ENCODE data around the gene COL2A1.

COL2A1 gene

GRCh38 chr12:47988073-47989022 lies 15.9 kb downstream of the COL2A1 start:
- no peak for DNase-seq

DNA sequence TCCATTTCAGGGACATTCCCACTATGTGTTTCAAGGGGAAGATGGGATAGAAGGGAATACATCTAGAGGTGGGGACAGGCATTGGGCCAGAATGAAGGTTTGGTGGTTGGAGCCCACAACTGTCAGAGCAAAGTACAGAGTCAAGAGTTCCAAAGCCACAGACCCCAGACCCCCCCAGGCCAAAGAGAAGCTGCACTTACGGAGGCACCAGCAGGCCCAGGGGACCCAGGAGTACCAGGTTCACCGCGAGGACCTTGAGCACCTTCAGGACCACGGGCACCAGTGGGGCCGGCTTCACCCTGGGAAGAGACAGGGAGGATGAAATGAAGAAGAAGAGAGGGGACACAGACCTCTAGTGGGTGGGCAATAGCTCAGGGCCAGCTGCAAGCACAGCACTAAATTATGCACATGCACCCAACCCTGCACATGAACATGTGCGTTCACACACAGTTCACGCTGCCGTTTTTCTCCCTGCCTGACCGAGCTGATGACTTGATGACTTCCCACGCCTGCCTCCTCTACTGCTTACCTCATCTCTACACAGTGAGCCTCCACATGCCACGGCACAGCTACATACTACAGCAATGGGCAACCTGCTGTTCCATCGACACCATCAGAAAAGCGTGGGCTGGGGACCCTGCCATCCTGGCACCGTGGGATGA lies 16.7 kb downstream of the COL2A1 start:
- DNase-seq, result no peak

DNA sequence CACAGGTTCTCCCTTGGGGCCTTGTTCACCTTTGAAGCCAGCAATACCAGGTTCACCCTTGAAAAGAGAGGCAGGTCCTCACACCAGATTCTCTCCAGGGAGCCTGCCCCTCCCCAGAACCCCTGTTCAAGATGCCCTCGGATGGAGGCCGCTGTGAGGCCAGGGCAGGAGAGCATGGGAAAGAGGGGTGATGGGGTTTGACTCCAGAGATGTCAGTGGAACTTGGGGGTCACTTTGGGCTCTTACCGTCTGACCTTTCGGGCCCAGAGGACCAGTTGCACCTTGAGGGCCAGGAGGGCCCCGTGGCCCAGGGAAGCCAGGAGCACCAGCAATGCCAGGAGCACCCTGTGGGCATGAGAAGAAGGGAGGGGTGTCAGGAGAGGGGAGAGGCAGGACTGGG lies 17.4 kb downstream of the COL2A1 start:
- no peak for DNase-seq

DNA sequence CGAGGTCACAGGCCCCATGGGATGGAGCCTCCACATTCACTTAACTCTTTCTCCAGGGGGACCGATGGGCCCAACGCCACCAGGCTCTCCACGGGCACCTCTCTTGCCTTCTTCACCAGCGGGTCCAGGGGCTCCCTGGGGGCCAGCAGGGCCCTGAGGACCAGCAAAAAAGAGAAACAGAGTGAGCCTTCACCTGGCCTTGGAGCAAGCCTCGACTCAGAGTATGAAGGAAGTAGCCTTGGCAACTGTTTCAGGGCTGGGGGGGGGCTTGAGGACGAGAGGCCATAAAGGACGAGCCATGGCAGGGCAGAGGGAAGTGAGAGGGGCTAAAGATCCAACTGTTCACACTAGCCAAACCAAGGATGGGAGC lies 18.0 kb downstream of the COL2A1 start:
- no peak for DNase-seq

DNA sequence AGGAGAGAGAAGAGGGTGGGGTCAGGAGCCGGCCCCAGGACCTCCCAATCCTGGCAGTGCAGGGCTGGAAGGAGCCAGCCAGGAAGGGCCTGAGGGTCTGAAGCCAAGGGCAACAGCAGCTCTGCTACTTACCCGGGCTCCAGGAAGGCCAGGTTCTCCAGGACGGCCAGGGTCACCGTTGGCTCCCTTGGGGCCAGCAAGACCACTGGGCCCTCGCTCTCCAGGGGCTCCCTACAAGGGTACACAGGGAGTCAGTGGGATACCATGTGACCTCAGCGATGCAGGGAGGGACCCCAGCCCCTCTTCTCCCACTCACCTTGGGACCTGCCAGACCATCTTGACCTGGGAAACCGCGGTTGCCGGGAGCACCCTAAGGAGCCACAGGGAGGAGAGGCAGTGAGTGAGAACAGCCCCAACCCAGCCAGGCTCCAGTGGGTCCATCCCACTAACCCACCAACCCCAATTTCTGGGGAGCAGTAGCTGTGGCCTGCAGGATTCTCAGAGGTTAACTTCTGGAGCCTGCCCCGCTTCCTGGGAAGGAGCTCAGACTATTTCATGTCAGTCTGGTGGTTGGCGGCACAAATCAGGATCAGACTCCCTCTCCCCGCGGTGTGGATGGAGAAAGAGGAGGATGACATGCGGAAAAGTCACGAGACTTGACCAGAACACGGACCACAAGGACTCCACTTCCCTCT lies 18.5 kb downstream of the COL2A1 start:
- no peak for DNase-seq

DNA sequence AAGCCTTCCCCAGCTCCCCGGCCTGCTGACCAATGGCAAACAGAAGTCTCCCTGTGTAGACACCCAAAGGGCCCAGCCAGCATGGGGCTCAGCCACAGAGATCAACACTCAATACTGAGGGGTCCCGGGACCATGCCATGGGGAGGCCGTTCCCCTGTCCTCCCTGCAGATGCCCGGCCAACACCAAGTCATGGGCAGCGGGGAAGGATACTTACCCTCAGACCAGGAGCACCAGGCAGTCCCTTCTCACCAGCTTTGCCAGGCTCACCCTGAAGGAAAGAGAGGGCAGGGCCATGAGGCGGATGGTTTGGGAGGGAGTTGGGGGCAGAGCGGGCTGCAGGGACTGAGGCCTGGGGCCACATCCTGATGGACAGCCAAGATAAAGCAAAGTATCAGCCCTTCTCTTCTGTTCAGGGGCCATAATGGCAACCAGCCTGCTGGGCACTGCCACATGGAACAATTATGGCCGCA lies 19.9 kb downstream of the COL2A1 start:
- DNase-seq, result no peak

GRCh38 chr12:47983541-47984115 lies 20.6 kb downstream of the COL2A1 start:
- DNase-seq, result no peak

DNA sequence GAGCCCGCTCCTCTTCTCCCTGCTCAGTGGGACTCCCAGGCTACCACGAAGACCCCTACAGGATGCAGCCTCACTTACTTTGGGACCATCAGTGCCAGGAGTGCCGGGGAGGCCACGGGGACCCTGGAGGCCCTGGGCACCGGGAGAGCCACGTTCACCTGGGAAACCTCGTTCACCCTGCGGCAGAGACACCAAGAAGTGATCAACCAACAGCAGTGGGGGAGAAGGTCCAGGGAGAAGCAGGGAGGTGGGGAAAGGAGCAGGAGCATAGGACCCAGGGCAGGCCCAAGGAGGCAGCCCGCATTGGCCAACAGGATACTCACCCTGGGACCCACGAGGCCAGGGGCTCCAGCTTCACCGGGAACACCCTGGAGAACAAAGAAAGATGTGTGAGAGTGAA lies 21.5 kb downstream of the COL2A1 start:
- no peak for DNase-seq

GRCh38 chr12:47982311-47982710 lies 22.0 kb downstream of the COL2A1 start:
- no peak for DNase-seq

- DNase-seq, result no peak
Observed at GRCh38 chr12:47981496-47982260, 22.6 kb downstream of the COL2A1 start.

DNA sequence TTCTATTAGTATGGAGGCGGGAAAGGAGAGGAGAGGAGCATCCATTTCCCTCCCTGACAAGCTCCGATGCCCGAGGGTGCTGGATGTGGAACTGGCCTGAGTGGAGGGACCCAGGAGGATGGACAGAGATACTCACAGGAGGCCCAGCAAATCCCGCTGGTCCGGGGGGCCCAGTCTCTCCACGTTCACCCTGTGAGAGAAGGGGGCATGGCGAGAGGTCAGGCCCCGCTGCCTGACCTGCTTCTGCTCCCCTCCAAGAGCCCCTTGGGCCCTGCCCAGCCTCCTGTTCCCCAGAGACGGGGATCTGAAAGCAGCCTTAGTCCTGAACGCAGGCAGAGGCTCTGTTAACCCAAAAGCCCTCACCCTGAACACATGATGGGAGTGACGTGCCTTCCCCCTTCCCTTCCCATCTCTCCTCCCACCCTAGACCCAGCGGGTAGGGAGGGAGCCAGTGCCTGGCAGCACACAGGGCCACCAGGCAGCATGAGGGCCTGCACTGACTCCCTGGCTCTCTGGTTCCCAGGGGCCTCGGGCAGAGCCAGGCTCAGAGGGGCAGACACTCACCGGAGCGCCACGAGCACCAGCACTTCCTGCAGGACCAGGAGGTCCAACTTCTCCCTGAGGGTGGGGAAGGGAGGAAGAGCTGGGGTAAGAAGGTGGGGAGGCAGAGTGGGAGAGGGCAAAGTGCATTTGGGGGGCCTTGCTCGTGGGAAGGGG lies 23.3 kb downstream of the COL2A1 start:
- no peak for DNase-seq

DNA sequence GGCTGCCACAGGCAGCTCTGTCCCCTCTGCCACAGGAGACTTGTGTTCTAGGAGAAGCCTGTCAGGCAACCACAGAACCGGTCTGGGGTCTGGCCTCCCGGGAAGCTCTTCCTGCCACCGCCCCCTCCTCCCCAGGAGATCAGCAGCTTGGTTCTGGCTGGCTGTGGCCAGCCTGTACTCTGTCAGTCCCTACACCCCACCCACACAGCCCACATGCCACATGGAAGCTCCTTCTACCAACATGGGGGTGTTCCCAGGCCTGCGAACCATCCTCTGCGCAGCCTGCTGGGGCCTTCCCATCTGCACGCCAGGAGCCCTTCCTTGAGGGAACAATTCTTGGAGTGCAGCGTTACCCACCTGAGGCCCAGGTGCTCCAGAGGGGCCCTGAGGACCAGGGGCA lies 24.1 kb downstream of the COL2A1 start:
- no peak for DNase-seq

GRCh38 chr12:47979686-47980085 lies 24.6 kb downstream of the COL2A1 start:
- no peak for DNase-seq

- DNase-seq, result no peak
Observed at GRCh38 chr12:47979166-47979565, 25.1 kb downstream of the COL2A1 start.

DNA sequence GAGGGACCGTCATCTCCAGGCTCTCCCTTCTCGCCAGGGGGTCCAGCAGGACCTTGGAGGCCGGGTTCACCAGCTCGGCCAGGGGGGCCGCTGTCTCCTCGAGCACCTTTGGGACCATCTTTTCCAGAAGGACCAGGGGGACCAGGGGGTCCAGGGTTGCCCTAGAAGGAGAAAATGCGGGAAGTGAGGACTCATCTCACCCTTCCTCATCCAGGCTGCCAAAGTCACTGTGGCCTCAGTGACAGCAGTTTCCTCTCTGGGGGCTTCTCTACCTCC lies 25.7 kb downstream of the COL2A1 start:
- DNase-seq, result no peak

DNA sequence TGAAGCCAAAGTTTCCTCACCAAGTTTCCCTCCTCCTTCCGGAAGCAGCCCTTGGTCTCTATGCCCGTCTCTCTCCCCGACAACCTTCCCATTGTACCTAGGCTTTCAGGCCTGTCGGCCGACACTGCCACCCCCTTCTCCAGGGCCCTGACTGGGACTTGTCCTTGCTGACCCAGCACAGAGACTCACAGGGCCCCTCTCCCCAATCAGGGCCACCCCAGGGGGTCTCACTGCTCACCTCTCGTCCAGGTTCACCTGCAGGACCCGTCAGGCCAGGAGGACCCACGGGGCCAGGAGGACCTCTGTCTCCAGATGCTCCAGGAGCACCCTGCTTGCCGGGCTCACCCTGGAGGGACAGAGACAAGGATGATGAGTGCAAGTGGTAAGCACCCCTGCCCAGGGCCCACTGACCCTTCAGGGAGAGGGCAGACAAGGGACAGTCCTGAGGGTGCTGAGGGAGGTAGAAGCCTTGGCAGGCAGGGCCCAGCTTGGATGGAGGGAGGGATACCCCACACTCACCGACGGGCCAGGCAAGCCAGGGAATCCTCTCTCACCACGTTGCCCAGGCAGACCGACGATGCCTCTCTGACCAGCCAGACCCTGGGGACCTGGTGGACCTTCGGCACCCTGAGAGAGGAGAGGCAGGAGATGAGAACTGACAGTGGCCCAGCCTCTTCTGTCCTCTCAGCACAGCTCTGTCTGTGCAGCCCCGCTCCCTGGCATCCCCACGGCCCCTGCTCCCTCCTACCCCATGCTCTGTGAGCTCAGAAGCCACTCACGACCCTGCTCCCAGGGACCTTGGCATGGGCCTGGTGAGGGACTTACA lies 26.3 kb downstream of the COL2A1 start:
- no peak for DNase-seq

- DNase-seq, result no peak
Observed at GRCh38 chr12:47977046-47977771, 27.1 kb downstream of the COL2A1 start.

GRCh38 chr12:47975816-47976215 lies 28.5 kb downstream of the COL2A1 start:
- no peak for DNase-seq

DNA sequence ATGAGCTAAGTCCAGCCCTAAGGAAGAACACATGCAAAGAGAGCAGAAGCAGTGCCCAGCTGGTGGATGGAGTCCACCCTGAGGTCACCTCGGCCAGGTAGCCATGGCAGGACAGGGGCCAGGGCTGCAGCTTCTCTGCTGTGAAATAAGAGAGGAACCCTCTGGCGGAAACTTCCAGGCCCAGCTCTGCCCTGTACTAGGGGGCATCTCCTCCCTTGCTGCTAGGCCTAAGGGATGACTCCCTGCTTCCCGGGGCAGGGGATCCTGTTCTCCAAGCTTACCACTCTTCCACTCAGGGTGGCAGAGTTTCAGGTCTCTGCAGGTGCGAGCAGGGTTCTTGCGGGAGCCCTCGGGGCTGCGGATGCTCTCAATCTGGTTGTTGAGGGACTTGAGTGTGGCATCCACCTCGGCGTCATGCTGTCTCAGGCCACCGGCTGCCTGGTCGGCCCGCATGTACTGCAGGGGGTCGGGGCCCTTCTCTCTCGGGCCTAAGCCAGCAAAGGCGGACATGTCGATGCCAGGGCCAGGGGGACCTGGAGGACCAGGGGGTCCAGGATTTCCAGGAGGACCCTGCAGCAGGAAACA lies 29.1 kb downstream of the COL2A1 start:
- DNase-seq, result no peak

GRCh38 chr12:47973870-47974269 lies 30.4 kb downstream of the COL2A1 start:
- DNase-seq, result no peak
